Natural killer cell (primary cell): ENCODE data around the gene FANCD2. TPM values are rescaled to one million over a fixed set of nuclear protein-coding genes. Genes with fewer than 3 reads are reported as not detected.

ENCODE experiments used
- ATAC-seq, 3 donors: fragments of 150-1000 bp in 2 of 3; fragments of 200-7000 bp in 1 of 3; cut with Tn5 transposase; 1 replicate in 1 of 3; 2 replicates in 2 of 3; pipeline ENCODE4 v1.10.0; 2021; ENCODE audit warnings: mild to moderate bottlenecking in 2 of 3, moderate library complexity in 2 of 3
- DNase-seq, 2 donors: peaks; one replicate each; pipeline versions ENCODE4 v3.0.0 to v3.0.0-alpha.2; 2013 to 2021; ENCODE audit warnings: mixed read lengths in 1 of 2
- H3K27ac ChIP-seq: one replicate; pipeline ENCODE4 v1.5.1; 2013; ENCODE audit warnings: mild to moderate bottlenecking, low read length
- H3K27me3 ChIP-seq: one replicate; pipeline ENCODE4 v1.6.1; 2013; ENCODE audit warnings: low read length; ENCODE audit not compliant: control insufficient read depth, insufficient read depth
- H3K36me3 ChIP-seq: one replicate; pipeline ENCODE4 v1.6.1; 2013; ENCODE audit warnings: low read length; ENCODE audit not compliant: control insufficient read depth, insufficient read depth
- H3K4me1 ChIP-seq: one replicate; pipeline ENCODE4 v1.6.1; 2013; ENCODE audit warnings: low read length; ENCODE audit not compliant: control insufficient read depth, insufficient read depth
- H3K4me3 ChIP-seq: one replicate; pipeline ENCODE4 v1.5.1; 2013; ENCODE audit warnings: low read length
- H3K9me3 ChIP-seq: one replicate; pipeline ENCODE4 v1.6.1; 2013; ENCODE audit warnings: low read length; ENCODE audit not compliant: control insufficient read depth, insufficient read depth
- H3K27ac Mint-ChIP-seq, 2 donors: one replicate each; pipeline ENCODE4 v1.8.0; 2022; ENCODE audit warnings: mild to moderate bottlenecking in 2 of 2, mixed read lengths in 2 of 2, moderate library complexity in 1 of 2
- H3K27me3 Mint-ChIP-seq, 2 donors: one replicate each; pipeline ENCODE4 v1.8.0; 2022; ENCODE audit warnings: low read depth in 2 of 2, mixed read lengths in 2 of 2
- H3K36me3 Mint-ChIP-seq: one replicate; pipeline ENCODE4 v1.8.0; 2022; ENCODE audit warnings: mixed read lengths
- H3K4me1 Mint-ChIP-seq, 2 donors: one replicate each; pipeline ENCODE4 v1.8.0; 2022; ENCODE audit warnings: mixed read lengths in 2 of 2
- H3K4me3 Mint-ChIP-seq: one replicate; pipeline ENCODE4 v1.8.0; 2022; ENCODE audit warnings: mild to moderate bottlenecking, moderate library complexity, mixed read lengths
- H3K9me3 Mint-ChIP-seq, 2 donors: one replicate each; pipeline ENCODE4 v1.8.0; 2022; ENCODE audit warnings: mixed read lengths in 2 of 2
- CTCF ChIP-seq: fragments of 200-600 bp; IDR thresholded peaks from one replicate; pipeline ENCODE4 v1.8.0; 2022; ENCODE audit warnings: antibody characterized with exemption
- WGBS: methylation state at CpG from one replicate; pipeline ENCODE4 v1.1.7; 2013; ENCODE audit warnings: missing lambda C conversion rate; ENCODE audit not compliant: insufficient coverage; 5-methylcytosine and 5-hydroxymethylcytosine counted together
- intact Hi-C: fragments of 100-400 bp; cut with micrococcal nuclease; formaldehyde crosslinking; loops from one replicate; pipeline ENCODE4 v1.14.2; 2022
- total RNA-seq, 4 donors: library from RNA; stranded (reverse); fragments of 120-200 nt in 1 of 4; gene quantifications; one replicate each; pipeline versions ENCODE4 v1.2.3 to v1.2.4, GENCODE V29; 2013 to 2022

Gene FANCD2
- total RNA-seq, 3 donors from 2014 or later (not counting 1 experiment from before 2014, with no cell fraction given), result 9.0 to 15.7 (median 14.6) TPM

GRCh38 chr3:10142707-10143560 lies 116.7 kb downstream of the FANCD2 start:
- peak overlapping the region; percentile 75 for H3K4me3 ChIP-seq
- ATAC-seq, result no peak
- Mint-ChIP-seq H3K9me3 (no peaks in the 10 kb centered on the region), H3K36me3 (no peaks in the 10 kb centered on the region), H3K27me3 (no peaks in the 10 kb centered on the region), H3K4me1 (peaks cover 28 to 40% of the 10 kb centered on the region in 2 donors), H3K4me3 (peak overlapping the region; percentile 97), H3K27ac (peak overlapping the region; percentile 89 to 98)
- no peaks in the 10 kb centered on the region for H3K9me3 ChIP-seq
- peak overlapping the region; percentile 1 for H3K27ac ChIP-seq
- WGBS, result 66% methylated on average over 29 of the region's 29 CpGs
- intact Hi-C loops, result no loop called here
- no peak for TF ChIP-seq CTCF
- peak in 1 of 2 donors; percentile 56 for DNase-seq
- peaks cover 6% of the 10 kb centered on the region for H3K36me3 ChIP-seq
- H3K4me1 ChIP-seq, result peaks cover 37% of the 10 kb centered on the region
- H3K27me3 ChIP-seq, result no peaks in the 10 kb centered on the region

GRCh38 chr3:10145685-10146084 lies 119.4 kb downstream of the FANCD2 start:
- H3K4me3 ChIP-seq, result no peak overlapping the region
- H3K9me3 ChIP-seq, result no peaks in the 10 kb centered on the region
- 55% methylated on average over 4 of the region's 4 CpGs for WGBS
- peak overlapping the region; percentile 8 for H3K27ac ChIP-seq
- no peak for TF ChIP-seq CTCF
- intact Hi-C loops, result no loop called here
- H3K4me3 Mint-ChIP-seq, result peak overlapping the region; percentile 71
- H3K27me3 ChIP-seq, result no peaks in the 10 kb centered on the region
- peaks cover 37% of the 10 kb centered on the region for H3K4me1 ChIP-seq
- DNase-seq (no peak), ATAC-seq (no peak)
- H3K9me3 Mint-ChIP-seq, result no peaks in the 10 kb centered on the region
- peaks cover 10% of the 10 kb centered on the region for H3K36me3 Mint-ChIP-seq
- peaks cover 20% of the 10 kb centered on the region for H3K36me3 ChIP-seq
- H3K27ac Mint-ChIP-seq, result peak overlapping the region; percentile 30 to 62
- peaks cover 34 to 52% of the 10 kb centered on the region in 2 donors for H3K4me1 Mint-ChIP-seq
- no peaks in the 10 kb centered on the region for H3K27me3 Mint-ChIP-seq

GRCh38 chr3:10149226-10149625 lies 123.0 kb downstream of the FANCD2 start:
- intact Hi-C loops, result no loop called here
- Mint-ChIP-seq H3K36me3 (peaks cover 18% of the 10 kb centered on the region), H3K27ac (peak overlapping the region in 1 of 2 donors; percentile 51), H3K4me3 (peak overlapping the region; percentile 9), H3K4me1 (peaks cover 15 to 31% of the 10 kb centered on the region in 2 donors), H3K9me3 (no peaks in the 10 kb centered on the region), H3K27me3 (no peaks in the 10 kb centered on the region)
- H3K9me3 ChIP-seq, result no peaks in the 10 kb centered on the region
- WGBS, result 78% methylated on average over 7 of the region's 8 CpGs
- H3K27me3 ChIP-seq, result no peaks in the 10 kb centered on the region
- no peak overlapping the region for H3K4me3 ChIP-seq
- ATAC-seq (peak in 1 of 3 donors; percentile 21), DNase-seq (no peak)
- peaks cover 42% of the 10 kb centered on the region for H3K36me3 ChIP-seq
- no peak for TF ChIP-seq CTCF
- peaks cover 13% of the 10 kb centered on the region for H3K4me1 ChIP-seq
- no peak overlapping the region for H3K27ac ChIP-seq
